ENCODE measurements around the gene IFIT1.

DNA sequence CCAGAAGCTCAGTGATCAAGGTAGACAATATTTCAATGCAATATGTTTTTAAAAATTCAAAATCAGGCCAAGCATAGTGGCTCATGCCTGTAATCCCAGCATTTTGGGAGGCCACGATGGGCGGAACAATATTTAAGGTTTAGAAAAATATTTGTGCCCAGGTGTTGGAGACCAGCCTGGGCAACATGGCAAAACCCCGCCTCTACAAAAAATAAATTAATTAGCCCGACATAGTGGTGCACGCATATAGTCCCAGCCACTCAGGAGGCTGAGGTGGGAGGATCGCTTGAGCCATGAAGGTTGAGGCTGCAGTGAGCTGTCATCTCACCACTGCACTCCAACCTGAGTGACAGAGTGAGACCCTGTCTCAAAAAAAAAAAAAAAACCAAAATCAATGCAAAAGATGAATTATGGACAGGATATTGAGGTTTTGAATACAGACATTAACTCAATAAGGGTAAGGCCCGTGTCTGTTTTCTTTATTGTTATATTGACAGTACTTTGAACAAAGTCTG, 21.0 kb downstream of the IFIT1 start:
- TF ChIP-seq, protein P1, sequence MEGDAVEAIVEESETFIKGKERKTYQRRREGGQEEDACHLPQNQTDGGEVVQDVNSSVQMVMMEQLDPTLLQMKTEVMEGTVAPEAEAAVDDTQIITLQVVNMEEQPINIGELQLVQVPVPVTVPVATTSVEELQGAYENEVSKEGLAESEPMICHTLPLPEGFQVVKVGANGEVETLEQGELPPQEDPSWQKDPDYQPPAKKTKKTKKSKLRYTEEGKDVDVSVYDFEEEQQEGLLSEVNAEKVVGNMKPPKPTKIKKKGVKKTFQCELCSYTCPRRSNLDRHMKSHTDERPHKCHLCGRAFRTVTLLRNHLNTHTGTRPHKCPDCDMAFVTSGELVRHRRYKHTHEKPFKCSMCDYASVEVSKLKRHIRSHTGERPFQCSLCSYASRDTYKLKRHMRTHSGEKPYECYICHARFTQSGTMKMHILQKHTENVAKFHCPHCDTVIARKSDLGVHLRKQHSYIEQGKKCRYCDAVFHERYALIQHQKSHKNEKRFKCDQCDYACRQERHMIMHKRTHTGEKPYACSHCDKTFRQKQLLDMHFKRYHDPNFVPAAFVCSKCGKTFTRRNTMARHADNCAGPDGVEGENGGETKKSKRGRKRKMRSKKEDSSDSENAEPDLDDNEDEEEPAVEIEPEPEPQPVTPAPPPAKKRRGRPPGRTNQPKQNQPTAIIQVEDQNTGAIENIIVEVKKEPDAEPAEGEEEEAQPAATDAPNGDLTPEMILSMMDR (IDR thresholded peaks at IDR 0.05) = no peak
- TF ChIP-seq POLR2A (IDR thresholded peaks at IDR 0.05) = no peak

All from esophagus squamous epithelium (tissue), 4 donors.